Stimulated activated CD8-positive, alpha-beta memory T cell treated with anti-CD3 and anti-CD28 coated beads, Interleukin-15, amount 100 ng/mL, for 24 hours (primary cell): Measurements from ENCODE around the gene CUL2.
"Not testable (repeated sequence)": the region's sequence is repeated elsewhere in the genome, so short reads cannot be mapped to it uniquely, and the experiment has no call there.

ENCODE experiments used
- DNase-seq: peaks from one replicate; pipeline ENCODE4 v3.0.0-alpha.2; 2020; ENCODE audit warnings: low read depth

Gene CUL2

DNA sequence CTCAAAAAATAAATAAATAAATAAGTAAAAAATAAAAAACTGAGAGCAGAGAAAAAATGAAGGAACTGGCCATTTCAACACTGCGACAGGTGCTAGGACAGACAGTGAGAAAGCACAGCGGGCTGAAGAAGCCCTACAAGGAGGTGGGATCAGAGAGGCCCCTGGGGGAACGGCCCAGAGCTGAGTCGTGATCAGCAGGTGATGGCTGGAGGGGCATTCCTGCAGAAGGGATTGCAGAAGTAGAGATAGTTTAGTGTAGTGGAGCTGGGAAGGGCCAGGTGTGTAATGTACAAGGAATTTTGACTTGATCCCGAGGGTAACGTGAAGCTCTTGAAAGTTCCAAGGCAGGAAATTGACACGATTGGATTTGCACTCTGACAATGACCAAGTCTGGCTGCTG, 112.1 kb downstream of the CUL2 start:
- no peak for DNase-seq

DNA sequence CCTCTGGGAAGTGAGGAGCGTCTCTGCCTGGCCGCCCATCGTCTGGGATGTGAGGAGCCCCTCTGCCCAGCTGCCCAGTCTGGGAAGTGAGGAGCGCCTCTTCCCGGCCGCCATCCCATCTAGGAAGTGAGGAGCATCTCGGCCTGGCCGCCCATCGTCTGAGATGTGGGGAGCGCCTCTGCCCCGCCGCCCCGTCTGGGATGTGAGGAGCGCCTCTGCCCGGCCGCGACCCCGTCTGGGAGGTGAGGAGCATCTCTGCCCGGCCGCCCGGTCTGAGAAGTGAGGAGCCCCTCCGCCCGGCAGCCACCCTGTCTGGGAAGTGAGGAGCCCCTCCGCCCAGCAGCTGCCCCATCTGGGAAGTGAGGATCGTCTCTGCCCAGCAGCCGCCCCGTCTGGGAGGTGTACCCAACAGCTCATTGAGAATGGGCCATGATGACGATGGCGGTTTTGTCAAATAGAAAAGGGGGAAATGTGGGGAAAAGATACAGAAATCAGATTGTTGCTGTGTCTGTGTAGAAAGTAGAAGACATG, 113.7 kb downstream of the CUL2 start:
- DNase-seq: not testable (repeated sequence)

DNA sequence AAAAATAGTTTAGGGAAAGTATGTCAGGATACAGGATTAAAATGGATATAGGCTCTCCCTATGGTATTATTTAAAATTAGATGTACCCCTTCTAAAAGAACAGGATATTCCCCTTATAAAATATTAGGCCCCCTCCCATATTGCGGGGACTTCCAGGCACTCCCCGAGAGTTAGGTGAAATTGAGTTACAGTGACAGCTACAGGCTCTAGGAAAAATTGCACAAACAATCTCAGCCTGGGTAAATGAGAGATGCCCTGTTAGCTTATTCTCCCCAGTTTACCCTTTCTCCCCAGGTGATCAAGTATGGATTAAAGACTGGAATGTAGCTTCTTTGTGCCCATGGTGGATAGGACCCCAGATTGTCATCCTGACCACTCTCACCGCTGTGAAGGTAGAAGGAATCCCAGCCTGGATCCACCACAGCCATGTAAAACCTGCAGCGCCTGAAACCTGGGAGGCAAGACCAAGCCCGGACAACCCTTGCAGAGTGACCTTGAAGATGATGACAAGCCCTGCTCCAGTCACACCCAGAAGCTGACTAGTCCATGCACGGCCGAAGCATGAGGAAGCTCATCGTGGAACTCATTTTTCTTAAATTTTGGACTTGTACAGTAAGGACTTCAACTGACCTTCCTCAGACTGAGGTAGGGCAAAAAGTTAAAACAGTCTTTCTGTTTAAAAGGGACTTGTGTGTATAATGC, 115.6 kb downstream of the CUL2 start:
- DNase-seq: not testable (repeated sequence)

DNA sequence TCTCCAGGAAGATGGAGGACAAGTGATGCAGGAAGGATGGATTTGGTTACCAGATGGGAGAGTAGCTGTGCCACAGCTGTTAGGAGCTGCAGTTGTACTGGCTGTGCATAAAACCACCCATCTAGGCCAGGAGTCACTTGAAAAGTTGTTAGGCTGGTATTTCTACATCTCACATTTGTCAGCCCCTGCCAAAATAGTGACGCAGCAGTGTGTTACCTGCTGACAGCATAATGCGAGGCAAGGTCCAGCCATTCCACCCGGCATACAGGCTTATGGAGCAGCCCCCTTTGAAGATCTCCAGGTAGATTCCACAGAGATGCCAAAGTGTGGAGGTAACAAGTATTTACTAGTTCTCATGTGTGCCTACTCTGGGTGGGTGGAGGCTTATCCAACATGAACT, 116.4 kb downstream of the CUL2 start:
- DNase-seq: not testable (repeated sequence)

DNA sequence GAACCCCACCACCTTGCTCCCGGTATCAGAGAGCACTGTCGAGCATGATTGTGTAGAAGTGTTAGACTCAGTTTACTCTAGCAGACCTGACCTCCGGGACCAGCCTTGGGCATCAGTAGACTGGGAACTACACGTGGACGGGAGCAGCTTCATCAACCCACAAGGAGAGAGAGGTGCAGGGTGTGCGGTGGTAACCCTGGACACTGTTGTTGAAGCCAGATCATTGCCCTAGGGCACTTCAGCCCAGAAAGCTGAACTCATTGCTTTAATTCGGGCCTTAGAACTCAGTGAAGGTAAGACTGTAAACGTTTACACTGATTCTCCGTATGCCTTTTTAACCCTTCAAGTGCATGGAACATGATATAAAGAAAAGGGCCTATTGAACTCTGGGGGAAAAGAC, 117.0 kb downstream of the CUL2 start:
- not testable (repeated sequence) for DNase-seq

DNA sequence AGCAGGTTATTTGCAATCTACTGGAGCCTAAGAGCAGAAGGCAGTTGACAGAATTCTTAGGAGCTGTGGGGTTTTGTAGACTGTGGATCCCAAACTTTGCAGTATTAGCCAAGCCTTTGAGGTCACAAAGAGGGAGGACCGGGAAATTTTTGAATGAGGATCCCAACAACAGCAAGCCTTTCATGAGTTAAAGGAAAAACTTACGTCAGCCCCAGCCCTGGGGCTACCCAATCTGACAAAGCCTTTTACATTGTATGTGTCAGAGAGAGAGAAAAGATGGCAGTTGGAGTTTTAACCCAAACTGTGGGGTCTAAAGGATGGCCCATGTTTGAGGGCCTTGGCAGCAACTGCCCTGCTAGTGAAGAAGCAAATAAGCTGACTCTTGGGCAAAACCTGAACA, 117.5 kb downstream of the CUL2 start:
- DNase-seq: not testable (repeated sequence)

DNA sequence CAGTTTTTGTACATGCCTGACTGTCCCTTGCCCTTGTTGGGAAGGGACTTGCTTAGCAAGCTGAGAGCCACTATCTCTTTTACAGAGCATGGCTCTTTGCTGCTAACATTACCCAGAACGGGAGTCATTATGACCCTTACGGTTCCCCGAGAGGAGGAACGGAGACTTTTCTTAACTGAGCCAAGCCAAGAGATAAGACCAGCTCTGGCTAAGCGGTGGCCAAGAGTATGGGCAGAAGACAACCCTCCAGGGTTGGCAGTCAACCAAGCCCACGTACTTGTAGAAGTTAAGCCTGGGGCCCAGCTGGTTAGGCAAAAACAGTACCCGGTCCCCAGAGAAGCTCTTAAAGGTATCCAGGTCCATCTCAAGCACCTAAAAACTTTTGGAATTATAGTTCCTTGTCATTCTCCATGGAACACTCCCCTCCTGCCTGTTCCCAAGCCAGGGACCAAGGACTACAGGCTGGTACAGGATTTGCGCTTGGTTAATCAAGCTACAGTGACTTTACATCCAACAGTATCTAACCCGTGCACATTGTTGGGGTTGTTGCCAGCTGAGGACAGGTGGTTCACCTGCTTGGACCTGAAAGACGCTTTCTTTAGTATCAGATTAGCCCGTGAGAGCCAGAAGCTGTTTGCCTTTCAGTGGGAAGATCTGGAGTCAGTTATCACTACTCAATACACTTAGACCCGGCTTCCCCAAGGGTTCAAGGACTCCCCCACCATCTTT, 118.4 kb downstream of the CUL2 start:
- DNase-seq: not testable (repeated sequence)

DNA sequence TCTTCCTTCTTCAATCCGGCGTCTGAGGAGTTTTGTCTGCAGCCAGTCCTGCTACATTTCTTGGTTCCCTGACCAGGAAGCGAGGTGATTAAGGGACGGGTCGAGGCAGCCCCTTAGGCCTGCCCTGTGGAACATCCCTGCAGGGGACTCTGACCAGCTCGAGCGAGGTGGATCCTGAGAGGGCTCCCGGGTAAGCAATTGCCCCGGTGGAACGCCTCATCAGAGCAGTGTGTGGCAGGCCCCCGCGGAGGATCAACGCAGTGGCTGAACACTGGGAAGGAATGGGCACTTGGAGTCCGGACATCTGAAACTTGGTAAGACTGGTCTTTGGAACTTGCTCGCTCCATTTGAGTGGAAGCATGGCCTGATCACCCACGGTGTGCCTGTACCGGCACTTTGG, 121.0 kb downstream of the CUL2 start:
- no peak for DNase-seq

DNA sequence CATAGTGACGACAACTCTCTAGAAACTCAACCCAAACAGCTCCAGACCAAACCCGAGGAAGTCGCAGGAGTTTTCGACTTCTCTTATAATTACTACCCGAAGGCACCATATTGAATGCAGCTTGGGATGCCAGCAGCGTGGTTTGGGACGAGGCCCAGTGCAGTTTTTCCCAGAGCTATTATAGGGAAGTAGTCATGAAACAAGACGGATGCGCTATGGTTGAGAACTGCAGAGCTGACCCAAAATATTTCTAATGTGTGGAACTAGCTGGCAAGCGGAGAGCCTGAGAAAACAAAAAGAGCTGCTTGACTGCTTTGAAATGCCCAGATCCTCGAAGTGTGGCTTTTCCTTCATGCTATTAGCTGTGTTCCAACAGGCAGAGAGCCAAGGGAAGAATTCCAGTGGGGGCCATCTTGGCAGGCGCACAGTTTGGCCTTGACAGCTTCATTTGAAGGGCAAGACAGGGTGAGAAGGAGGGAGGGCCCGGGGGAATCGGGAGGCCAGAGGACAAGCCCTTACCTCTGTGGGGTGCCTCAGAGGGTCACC, 122.7 kb downstream of the CUL2 start:
- DNase-seq: no peak

DNA sequence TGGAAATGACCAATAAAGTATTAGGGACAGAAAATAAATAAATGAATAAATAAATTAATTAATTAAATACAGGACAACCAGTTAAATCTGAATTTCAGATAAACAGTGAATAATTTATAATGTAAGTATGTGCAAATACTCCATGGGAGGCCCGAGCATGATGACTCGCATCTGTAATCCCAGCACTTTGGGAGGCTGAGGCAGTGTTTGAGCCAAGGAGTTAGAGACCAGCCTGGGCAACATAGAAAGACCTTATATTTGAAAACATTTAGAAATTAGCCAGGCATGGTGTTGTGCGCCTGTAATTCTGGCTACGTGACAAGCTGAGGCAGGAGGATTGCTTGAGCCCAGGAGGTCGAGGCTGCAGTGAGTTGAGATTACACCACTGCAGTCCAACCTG, 123.7 kb downstream of the CUL2 start:
- DNase-seq: no peak

DNA sequence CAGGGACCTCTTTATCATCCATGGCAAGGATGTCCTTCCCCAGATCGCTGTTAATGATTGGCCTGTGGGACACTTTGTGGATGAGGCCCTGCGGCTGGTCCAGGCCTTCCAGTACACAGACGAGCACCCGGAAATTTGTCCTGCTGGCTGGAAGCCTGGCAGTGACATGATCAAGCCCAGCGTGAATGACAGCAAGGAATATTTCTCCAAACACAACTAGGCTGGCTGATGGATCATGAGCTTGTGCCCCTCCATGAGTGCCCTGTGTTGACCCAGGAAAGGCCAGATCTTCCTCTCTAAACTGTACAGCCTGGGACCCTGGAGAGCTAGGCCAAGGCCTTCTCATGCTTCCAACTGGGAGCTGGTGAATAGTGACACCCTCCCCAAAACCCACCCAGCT, 124.1 kb downstream of the CUL2 start:
- no peak for DNase-seq

DNA sequence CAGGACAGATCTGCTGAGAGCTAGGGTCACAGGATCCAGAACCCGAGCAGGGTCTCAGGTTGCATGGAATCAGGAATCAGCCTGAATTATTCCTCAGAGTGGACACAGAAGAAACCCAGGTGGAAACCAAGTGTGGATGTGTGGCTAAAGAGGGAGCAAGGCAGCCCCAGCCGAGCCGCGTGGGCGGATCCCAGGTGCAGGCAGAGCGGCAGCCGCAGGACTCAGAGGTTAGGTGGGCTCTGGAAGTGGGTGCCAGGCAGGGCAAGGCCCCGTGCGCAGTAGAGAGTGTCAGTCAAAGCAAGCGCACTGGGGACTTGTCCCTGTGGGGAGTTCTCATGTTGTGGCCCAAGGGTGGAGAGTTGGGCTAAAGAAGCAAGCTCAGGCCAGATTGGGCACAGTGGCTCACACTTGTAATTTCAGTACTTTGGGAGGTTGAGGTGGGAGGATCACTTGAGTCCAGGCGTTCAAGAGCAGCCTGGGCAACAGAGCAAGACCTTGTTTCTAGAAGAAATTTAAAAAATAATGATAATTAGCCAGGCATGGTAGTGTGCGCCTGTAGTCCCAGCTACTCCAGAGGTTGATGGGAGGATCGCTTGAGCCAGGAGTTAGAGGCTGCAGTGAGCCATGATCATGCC, 125.9 kb downstream of the CUL2 start:
- DNase-seq: no peak

DNA sequence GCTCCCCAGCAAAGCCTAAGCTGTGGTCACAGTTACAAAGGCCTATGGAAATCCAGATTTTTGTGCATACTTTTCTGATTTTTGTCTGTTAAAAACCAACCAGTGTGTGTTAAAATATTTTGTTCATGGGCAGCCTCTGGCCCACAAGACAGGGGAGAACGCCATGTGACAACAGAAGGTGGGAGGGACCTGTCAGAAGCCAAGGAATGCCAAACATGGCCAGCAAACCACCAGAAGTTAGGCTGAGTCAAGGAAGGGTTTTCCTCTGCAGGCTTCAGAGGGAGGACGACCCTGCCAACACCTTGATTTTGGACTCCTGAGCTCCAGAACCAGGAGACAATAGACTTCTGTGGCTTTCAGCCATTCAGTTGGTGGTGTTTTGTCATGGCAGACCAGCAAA, 127.3 kb downstream of the CUL2 start:
- no peak for DNase-seq

DNA sequence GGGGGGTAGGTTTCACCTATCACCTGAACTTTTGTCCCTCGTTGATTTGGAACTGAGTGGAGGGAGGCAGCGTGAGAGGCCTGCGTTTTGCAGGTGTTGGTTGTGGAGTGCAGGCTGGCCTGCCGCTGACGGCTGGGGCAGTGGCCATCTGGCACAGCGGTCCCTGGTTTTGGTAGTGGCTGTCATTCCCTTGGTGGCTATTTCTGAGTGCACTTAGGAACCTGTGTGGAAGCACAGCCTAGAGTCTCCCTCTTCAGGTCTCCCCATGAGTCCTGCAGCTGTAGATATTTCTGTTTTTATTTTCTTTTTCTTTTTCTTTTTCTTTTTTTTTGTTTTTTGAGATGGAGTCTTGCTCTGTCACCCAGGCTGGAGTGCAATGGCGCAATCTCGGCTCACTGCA, 129.2 kb downstream of the CUL2 start:
- no peak for DNase-seq

DNA sequence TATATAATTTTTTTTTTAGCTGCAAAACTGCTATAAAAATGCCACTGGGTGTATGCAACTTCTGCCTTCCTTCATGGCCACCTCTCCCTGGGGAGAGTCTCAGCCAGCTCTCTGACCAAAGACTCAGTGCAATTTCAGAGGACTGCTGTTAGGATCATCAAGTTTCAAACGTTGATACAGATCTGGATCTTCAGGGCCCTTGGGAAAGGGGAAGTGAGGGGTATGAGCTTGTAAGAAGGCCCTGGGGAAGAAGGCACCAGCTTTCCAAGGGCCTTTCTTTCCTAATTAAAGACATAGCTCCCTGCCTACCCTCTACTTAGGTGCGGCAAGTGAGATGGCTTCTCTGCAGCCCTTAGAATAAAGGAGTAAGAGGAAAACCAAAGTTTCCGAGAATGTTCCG, 130.4 kb downstream of the CUL2 start:
- no peak for DNase-seq

DNA sequence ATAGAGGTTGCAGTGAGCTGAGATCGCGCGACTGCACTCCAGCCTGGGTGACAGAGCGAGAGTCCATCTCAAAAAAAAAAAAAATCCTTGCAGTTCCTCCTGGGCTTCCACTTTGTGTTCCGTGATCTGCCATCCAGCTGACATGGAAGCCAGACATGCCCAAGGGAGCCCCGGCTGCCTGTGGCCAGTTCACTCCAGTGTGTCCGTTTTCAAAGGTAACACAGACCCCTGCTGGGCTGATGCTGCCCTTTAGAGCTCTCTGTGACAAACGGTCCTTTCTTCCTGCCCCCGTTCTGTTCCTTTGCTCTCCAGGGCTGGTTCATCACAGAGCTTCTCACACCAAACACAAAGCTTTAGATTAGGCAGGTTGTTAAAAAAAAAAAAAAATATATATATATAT, 130.8 kb downstream of the CUL2 start:
- no peak for DNase-seq
